DOHH2 (cell line): ENCODE results near the gene LRRC74B.

ENCODE experiments used
- H3F3A ChIP-seq: fragments of 200-600 bp; sonication (generic), shearing (Covaris generic); 2 replicates; pipeline ENCODE4 v1.6.0; 2016; ENCODE audit warnings: antibody characterized with exemption, mild to moderate bottlenecking; ENCODE audit not compliant: control insufficient read depth, insufficient read depth
- H3K27ac ChIP-seq: fragments of 200-600 bp; sonication (generic); 2 replicates; pipeline ENCODE4 v1.5.1; 2014; ENCODE audit warnings: low read depth, mild to moderate bottlenecking, low read length, moderate library complexity
- H3K27me3 ChIP-seq: fragments of 200-600 bp; sonication (generic); 2 replicates; pipeline ENCODE4 v1.6.1; 2014; ENCODE audit warnings: mild to moderate bottlenecking, low read length, mixed read lengths; ENCODE audit not compliant: control insufficient read depth
- H3K36me3 ChIP-seq: fragments of 200-600 bp; sonication (generic); 2 replicates; pipeline ENCODE4 v1.6.1; 2014; ENCODE audit warnings: mild to moderate bottlenecking, low read length, moderate library complexity, mixed read lengths; ENCODE audit not compliant: control insufficient read depth
- H3K4me1 ChIP-seq: fragments of 200-600 bp; sonication (generic); 2 replicates; pipeline ENCODE4 v1.6.1; 2014; ENCODE audit warnings: mild to moderate bottlenecking, low read length, mixed read lengths; ENCODE audit not compliant: control insufficient read depth
- H3K4me2 ChIP-seq: fragments of 200-600 bp; sonication (generic); 2 replicates; pipeline ENCODE4 v1.6.0; 2014; ENCODE audit warnings: mild to moderate bottlenecking, low read length, moderate library complexity
- H3K4me3 ChIP-seq: fragments of 200-600 bp; sonication (generic); 2 replicates; pipeline ENCODE4 v1.5.1; 2014; ENCODE audit warnings: mild to moderate bottlenecking, low read length, mixed read lengths
- H3K79me2 ChIP-seq: fragments of 200-600 bp; sonication (generic); 2 replicates; pipeline ENCODE4 v1.6.1; 2014; ENCODE audit warnings: mild to moderate bottlenecking, low read length, mixed read lengths; ENCODE audit not compliant: control insufficient read depth
- H3K9me2 ChIP-seq: fragments of 200-600 bp; sonication (generic); replicated peaks from 2 replicates; pipeline ENCODE4 v1.6.1; 2014; ENCODE audit warnings: mild to moderate bottlenecking, low read length, mixed read lengths; ENCODE audit not compliant: control insufficient read depth
- H3K9me3 ChIP-seq: fragments of 200-600 bp; sonication (generic); 2 replicates; pipeline ENCODE4 v1.6.1; 2014; ENCODE audit warnings: antibody characterized with exemption, low read length, mixed read lengths; ENCODE audit not compliant: control insufficient read depth, insufficient read depth
- H4K20me1 ChIP-seq: fragments of 200-600 bp; sonication (generic); 2 replicates; pipeline ENCODE4 v1.6.0; 2014; ENCODE audit warnings: low read depth, mild to moderate bottlenecking, antibody characterized with exemption, low read length, moderate library complexity; ENCODE audit not compliant: control insufficient read depth, insufficient read depth
- CTCF ChIP-seq: fragments of 200-600 bp; sonication (generic); IDR thresholded peaks from one replicate; pipeline ENCODE4 v1.5.1; 2014; ENCODE audit warnings: antibody characterized with exemption, mild to moderate bottlenecking, low read depth, low read length; ENCODE audit not compliant: poor library complexity, severe bottlenecking
- EZH2phosphoT487 ChIP-seq: fragments of 200-600 bp; sonication (generic); IDR thresholded peaks from 2 replicates; pipeline ENCODE4 v1.6.1; 2017; ENCODE audit warnings: borderline replicate concordance, mild to moderate bottlenecking, antibody characterized with exemption, low read length, moderate library complexity, mixed read lengths

LRRC74B gene

GRCh38 chr22:21073023-21073422, 27.3 kb downstream of the LRRC74B start:
- Histone ChIP-seq H3K27ac (no peak overlapping the region), H3K9me2 (no peaks in the 10 kb centered on the region), H3F3A (no peaks in the 10 kb centered on the region), H3K79me2 (no peaks in the 10 kb centered on the region), H3K27me3 (no peaks in the 10 kb centered on the region), H4K20me1 (no peaks in the 10 kb centered on the region), H3K4me3 (no peak overlapping the region), H3K4me2 (no peak overlapping the region), H3K4me1 (no peaks in the 10 kb centered on the region), H3K9me3 (no peaks in the 10 kb centered on the region), H3K36me3 (no peaks in the 10 kb centered on the region)
- TF ChIP-seq CTCF (no peak), EZH2phosphoT487 (no peak)

GRCh38 chr22:21073482-21073881, 27.7 kb downstream of the LRRC74B start:
- no peak overlapping the region for H3K4me2 ChIP-seq
- TF ChIP-seq EZH2phosphoT487 (no peak), CTCF (no peak)
- H3K27ac ChIP-seq, result no peak overlapping the region
- H3K9me3 ChIP-seq, result no peaks in the 10 kb centered on the region
- H3K79me2 ChIP-seq, result no peaks in the 10 kb centered on the region
- no peaks in the 10 kb centered on the region for H3K9me2 ChIP-seq
- H3K27me3 ChIP-seq, result no peaks in the 10 kb centered on the region
- no peaks in the 10 kb centered on the region for H3K4me1 ChIP-seq
- no peaks in the 10 kb centered on the region for H4K20me1 ChIP-seq
- no peak overlapping the region for H3K4me3 ChIP-seq
- no peaks in the 10 kb centered on the region for H3K36me3 ChIP-seq
- H3F3A ChIP-seq, result no peaks in the 10 kb centered on the region

GRCh38 chr22:21074102-21074715, 28.5 kb downstream of the LRRC74B start:
- H3K27me3 ChIP-seq, result no peaks in the 10 kb centered on the region
- no peaks in the 10 kb centered on the region for H4K20me1 ChIP-seq
- H3K27ac ChIP-seq, result no peak overlapping the region
- no peaks in the 10 kb centered on the region for H3K9me2 ChIP-seq
- no peak overlapping the region for H3K4me3 ChIP-seq
- no peak overlapping the region for H3K4me2 ChIP-seq
- no peaks in the 10 kb centered on the region for H3K9me3 ChIP-seq
- no peaks in the 10 kb centered on the region for H3F3A ChIP-seq
- H3K36me3 ChIP-seq, result no peaks in the 10 kb centered on the region
- H3K79me2 ChIP-seq, result no peaks in the 10 kb centered on the region
- no peaks in the 10 kb centered on the region for H3K4me1 ChIP-seq
- TF ChIP-seq EZH2phosphoT487 (no peak), CTCF (no peak)
